Renal cortical epithelial cell (primary cell): ENCODE data around the gene PCNA. TPM values are rescaled to one million over a fixed set of nuclear protein-coding genes. Genes with fewer than 3 reads are reported as not detected.
A peak's percentile ranks its signal among the peaks of the same experiment; 100 is the strongest.

ENCODE experiments used
- DNase-seq: peaks from one replicate; pipeline ENCODE4 v3.0.0-alpha.2; 2011; ENCODE audit warnings: low read depth
- total RNA-seq: library from RNA; depleted of rRNA; stranded (reverse); fragments of >200 nt; gene quantifications from 2 replicates; pipeline ENCODE4 v1.2.3, GENCODE V29; 2014

Gene PCNA
- total RNA-seq, result 126 and 172 TPM in 2 replicates

DNA sequence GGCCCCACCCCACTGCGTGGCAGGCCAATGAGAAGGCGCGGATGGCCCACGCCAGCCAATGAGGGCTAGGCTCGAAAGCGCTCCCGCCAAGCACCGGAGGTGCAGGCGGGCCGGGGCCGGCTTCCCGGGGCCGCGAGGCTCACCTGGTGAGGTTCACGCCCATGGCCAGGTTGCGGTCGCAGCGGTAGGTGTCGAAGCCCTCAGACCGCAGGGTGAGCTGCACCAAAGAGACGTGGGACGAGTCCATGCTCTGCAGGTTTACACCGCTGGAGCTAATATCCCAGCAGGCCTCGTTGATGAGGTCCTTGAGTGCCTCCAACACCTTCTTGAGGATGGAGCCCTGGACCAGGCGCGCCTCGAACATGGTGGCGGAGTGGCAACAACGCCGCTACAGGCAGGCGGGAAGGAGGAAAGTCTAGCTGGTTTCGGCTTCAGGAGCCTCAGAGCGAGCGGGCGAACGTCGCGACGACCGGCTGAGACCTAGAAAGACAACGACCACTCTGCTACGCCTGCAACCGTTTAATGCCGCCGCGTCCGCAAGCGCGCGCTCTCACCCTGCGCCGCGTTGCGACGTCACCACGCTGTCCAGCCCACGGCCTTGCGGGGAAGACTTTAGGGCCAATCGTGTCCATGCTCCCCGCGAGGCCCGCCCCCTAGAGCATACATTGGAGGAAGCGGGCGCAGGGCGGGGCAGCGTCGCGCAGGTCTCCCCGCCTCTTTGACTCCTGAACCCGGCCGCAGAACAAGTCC lies at the start of gene PCNA:
PCNA (minus strand) TSS at position 524 of the 750 bp plus-strand sequence; CDS start at position 364, 160 bp downstream.
- DNase-seq, result peak; percentile 88

DNA sequence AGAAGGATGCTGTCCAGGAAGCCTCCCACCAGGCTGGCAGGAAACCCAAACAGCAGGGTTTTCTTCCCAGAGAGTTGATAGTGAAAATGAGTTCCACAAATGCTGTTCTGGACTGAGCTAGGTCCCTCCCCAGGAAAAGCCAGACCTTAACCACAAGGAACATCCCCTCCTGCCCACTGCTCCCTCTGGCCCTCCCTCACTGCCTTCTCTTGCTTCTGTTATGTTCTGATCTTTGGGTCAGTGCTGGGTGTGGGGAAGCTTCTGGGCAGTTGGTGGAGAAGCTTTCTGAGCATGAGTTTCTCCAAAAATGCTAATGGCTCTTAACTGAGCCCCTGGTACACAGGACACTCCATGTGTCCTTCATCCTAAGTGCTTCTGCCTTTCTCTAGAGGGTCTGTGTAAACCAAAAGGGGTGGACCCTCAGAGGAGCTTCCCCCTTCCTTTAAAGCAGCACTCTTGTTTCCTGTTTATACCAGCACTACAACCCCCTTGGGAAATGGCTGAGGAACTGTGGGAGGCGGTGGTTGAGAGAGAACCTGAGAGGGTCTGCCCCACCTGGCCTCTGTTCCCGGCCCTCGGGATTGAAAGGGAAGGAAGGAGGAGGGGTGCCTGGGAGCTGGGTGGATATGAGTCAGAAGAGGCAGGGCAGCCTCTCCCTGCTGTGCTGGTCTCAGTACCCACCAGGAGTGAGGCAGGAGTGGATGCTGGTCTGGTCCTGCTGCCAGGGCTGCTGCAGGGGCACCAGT lies 49.1 kb upstream of the PCNA start:
- peak; percentile 37 for DNase-seq

DNA sequence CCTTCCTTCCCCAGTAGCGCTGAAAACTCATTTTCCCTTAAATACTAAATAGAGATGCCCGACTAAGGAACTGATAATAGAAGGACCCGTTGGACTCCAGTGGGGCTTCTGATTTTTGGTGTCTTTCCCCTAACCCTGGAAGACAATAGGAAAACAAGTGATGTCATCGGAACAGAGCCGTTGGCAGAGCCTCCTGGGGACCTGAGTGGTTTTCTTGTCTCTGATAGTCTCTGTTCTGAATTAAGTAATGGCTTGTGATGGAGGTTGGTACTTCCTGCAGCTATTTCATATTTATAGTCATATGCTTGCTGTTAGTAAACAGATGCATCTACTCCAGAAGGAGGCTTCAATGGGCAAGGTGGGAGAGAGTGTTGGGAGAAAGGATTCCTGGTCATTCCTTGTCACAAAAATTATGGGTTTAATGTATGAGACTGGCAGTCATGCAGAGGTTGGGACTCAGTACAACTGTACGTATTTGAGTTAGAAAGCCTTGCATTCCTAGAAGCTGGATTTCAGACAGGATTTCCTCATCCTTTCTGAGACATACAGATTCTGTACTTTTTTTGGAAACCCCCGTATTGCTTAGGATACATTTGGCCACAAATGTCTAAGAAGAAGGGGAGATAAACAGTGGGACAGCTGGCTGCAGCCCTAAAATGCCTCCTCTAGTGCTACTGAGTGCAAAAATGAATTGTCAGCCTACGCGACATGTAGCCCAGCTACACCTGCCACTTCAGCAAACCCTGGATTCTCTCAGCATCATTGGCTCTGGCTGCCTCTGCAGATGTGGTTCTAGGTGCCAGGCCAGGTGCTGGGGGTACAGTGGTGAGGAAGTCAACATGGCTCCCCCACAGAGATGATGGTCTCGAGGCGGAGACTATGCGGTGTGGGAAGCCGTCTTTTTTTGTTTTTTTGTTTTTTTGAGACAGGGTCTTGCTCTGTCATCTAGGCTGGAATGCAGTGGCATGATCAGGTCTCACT lies 45.2 kb upstream of the PCNA start:
- DNase-seq, result no peak

DNA sequence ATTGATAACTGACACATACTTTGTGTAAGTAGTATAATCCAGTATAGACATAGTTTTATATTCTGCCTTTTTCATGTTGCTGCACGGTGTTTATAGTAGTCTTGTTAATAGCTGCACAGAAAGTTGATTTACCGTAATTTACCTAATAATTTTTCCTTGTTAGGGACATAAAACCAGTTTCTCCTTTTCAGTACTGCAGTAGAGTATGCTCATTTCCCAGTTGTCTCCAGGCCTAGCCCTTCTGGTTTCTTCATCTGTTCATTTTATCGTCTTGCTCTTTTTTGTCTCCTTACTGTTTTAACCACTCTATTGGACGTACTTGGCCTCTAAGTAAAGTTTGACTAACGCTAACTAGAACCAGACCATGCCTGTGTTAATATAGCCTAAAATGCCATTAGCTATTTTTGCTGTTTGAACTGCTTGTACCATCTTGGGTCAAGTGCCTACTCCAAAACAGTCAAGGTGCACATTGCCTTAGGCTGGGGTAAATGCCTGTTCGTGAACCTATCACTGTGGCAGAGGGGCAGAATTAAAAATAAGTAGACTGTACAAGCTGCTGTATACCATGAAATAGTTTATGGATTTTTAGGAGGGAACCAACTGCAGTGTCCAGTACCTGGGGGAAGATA lies 41.9 kb upstream of the PCNA start:
- no peak for DNase-seq

DNA sequence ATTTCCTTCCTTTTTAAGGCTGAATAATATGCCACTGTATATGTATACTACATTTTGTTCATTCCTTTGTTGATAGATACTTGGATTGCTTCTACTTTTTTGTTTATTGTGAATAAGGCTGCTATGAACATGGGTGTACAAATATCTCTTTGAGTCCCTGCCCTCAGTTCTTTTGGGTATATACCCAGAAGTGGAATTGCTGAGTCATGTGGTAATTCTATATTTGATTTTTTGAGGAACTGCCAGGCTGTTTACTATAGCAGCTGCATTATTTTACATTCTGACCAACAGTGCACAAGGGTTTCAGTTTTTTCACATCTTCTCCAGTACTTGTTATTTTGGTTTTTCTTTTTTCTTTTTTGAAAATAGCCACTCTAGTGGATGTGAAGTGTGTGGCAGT lies 41.1 kb upstream of the PCNA start:
- DNase-seq, result no peak

DNA sequence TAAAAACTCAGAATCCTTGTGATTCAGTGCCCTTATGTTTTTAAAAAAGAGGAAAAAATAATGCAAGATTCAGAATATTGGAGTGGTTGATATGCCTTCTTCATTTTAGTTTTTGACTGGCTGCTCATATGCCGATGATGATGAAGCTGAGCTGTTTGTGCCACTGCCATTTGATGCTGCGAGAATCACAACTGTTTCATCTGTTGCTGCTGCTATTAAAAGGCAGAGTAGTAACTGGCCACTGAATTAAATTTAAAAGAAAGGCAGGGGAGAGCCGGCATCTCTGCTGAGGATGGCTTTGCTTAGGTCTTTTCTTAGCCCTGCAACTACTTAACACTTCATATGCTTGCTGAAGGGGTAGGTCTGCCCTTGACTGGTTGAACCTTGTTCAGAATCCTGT lies 40.2 kb upstream of the PCNA start:
- no peak for DNase-seq

DNA sequence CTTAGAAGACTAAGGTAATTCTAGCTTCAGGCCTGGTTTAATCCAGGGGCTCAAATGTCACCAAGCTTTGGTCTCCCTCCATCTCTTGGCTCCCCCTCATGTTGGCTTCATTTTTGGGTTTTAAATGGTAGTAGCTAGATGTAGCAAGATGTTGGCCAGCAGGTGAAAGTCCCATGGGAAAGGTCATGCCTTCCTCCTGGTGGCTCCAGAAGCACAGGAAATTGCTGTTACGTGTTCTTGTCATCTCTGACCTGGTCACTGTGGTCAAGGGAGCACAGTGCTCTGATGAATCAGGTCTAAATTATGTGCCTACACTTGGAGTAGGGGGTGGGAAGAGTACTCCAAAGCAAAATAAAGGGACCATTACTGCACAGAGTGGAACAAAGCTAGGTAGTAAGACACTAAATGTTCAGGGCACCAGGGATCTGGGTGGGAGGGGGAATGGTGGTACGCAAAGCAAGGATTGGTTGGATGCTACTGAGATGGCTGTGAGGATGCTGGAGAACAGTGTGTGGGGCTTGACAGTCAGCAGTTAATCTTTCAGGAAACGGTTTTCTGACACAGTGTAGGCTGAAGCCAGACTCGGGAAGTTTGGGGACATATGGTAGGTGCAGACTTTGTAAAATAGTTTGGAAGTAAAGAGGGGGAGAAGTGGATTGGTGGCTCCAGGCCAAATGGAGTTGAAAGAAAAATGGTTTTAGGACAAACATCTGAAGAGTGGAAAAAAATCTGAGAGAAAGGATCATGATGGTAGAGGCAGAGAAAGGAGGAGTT lies 37.1 kb upstream of the PCNA start:
- peak; percentile 80 for DNase-seq

DNA sequence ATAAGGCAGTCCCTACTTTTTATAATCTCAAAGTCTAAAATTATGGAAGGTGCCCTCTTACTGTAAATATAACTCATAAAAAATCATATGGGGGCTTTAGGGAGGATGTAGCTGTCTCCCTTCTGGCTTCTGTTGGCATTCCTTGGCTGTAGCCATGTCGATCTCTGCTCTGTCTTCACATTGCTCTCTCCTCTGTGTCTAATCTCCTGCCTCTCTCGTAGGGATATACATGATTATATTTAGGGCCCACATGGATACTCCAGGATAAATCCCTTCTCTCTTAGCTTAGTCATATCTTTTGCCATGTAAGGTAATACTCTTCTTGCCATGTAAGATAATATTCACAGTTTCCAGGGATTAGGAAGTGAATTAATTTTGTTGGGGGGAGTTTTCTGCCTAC lies 35.6 kb upstream of the PCNA start:
- DNase-seq, result no peak

DNA sequence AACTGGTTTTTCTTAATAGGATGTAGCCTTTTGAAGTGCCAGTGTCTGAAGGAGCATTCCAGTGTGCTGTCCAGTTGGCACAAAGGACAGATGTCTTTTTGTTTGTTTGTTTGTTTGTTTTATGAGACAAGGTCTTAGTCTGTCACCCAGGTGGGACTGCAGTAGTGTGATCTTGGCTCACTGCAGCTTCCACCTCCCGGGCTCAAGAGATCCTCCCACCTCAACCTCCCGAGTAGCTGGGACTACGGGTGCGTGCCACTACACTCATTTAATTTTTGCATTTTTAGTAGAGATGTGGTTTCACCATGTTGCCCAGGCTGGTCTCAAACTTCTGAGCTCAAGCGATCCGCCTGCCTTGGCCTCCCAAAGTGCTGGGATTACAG lies 34.8 kb upstream of the PCNA start:
- no peak for DNase-seq

DNA sequence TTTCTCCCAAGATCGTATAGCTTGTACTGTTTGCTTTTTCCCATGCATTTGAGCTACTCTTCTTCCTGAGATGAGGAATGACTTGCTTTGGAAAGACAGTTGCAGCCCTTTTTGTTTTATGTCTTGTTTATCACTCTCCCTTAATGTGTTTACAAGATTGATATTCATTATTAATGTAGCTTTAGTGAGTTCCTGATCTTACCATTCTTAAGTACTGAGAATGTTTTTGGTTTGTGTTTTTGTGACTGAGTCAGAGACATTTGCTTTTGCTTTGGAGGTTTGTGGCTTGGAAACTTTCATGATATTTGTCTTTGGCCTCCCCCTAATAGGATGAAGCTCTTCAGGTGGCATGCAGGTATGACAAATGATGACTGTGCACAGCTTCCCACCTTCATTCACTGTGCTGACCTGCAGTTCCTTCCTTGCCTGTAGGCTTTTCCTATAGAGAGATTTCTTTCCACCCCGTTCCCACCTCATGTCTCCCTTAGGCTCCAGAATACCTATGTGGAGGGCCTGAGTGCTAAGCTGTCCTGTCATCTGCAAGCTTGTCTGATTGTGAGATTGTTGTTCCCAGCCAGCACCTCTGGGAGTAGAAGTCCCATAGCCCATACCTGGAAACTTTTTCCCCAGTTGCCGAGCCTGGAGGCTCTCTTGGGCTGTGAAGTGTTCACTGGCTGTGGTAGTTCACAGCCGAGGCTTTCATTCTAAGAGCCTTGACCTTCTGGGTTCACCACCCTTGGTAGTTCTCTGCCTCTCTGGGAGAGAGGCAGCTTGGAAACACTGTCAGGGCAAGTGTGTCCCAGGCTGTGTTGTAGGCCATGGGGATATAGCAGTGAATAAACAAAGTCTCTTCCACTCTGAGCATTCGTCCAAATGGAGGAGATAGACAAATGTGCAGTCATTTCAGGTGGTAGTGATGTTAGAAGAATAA lies 34.1 kb upstream of the PCNA start:
- peak; percentile 57 for DNase-seq

DNA sequence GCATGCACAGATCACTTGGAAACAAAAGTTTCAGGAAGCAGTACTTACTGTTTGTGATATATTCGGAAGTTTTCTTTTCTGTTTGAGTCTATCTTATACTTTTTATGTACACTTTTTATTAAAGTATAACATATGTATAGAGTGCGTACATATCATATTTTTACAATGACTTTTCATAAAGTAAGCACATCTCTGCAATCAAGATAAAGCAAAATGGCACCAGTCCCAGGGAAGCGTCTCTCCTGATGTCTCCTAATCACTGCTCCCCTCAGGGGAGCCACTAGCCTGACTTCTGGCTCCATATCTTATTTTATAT lies 33.4 kb upstream of the PCNA start:
- DNase-seq, result no peak

DNA sequence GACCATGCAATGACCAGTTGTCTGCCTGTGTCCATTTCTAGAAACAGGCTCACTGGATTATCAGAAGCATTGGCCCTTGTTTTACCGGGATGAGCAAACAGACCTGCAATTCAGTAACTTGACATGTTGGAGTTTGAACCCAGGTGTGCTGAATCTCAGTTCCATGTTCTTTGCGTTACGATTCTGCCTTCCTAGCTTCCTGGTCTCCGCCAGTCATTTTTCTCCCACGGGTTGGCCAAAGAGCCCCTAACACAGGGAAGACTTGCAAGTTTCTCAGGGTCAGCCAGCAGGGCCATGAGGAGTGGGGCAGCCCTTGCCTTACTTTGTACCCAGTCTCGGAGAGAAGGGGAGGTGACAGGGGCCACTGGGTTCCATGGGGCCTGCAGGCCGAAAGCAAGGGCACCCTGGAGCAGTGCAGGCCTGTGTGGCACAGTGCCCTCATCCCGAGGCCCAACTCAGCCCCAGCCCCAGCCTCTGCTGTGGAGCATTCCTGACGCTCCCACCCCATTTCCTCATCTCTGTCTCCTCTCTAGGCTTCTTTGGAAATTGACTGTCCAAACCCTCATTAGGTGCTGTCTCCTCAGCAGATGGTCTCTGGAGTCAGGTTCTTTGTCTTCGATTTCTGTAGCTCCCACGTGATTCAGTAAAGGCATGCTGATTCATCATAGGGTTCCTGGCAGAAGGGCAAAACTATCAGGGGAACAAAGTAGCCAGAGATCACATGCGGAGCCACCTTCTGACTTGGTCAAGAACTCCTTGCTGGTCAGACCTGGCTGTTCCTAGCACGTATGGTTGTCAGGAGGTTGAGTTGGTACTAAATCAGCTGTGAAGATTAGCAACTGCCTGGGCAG lies 30.7 kb upstream of the PCNA start:
- peak; percentile 79 for DNase-seq

DNA sequence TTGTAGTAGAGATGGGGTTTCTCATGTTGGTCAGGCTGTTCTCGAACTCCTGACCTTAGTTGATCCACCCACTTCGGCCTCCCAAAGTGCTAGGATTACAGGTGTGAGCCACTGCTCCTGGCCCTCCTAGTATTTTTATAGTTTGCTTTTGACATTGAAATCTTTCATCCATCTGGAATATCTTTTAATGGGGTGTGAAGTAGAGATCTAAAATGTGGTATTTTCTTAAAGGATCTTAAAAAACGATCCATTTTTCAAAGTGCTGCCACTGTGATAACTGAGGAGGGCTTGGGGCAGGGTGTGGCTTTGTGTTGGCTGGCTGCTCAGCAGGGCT lies 30.1 kb upstream of the PCNA start:
- DNase-seq, result no peak

DNA sequence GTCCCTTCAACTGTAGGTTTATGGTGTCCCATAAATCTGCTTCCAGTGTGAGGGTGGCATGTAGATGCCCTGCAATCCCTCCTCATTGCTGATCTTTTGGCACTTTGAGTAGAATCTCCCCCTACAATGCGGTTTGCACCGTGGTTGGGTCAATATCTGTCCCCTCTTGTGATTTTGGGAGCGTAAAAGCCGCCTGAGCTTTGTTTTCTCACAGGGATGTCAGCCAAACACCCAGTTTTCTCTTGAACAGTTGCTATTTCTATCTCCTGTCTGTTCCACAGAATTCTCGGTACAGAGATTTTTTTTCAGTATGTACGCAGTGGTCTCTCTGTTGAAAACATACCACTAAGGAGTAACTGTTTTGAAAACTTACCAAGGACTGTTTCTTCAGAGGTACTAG lies 28.8 kb upstream of the PCNA start:
- no peak for DNase-seq

DNA sequence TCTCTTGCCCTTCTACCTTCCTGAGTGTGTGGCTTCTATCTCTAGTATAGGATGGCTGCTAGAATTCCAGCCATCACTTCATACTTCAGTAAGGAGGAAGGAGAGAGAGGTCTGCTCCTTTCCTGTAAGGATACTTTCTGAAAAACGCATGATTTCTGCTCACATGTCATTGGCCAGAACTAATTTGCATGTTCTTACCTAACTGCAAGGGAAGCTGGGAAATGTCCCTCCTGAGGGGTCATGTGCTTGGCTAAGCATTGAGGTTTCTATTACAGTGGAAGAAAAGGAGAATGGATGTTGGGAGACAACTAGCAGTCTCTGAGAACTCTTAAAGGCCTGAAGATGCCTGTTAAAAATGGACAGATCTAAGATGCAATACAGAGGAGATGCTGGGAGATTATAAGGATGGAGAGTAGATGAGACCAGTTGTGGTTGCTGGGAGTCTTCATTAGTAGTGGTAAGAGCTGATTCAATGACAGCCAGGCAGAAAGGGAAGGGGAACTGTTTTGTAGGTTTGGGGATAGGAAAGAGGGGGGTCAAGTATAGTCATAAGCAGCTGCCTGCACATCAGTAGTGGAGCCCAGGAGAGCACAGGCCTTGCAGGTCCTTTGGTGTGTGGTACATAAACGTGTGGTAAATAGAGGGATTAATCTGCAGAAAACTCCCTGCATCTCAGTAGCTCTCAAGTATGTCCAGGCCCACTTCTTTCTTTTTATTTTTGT lies 27.3 kb upstream of the PCNA start:
- DNase-seq, result no peak

DNA sequence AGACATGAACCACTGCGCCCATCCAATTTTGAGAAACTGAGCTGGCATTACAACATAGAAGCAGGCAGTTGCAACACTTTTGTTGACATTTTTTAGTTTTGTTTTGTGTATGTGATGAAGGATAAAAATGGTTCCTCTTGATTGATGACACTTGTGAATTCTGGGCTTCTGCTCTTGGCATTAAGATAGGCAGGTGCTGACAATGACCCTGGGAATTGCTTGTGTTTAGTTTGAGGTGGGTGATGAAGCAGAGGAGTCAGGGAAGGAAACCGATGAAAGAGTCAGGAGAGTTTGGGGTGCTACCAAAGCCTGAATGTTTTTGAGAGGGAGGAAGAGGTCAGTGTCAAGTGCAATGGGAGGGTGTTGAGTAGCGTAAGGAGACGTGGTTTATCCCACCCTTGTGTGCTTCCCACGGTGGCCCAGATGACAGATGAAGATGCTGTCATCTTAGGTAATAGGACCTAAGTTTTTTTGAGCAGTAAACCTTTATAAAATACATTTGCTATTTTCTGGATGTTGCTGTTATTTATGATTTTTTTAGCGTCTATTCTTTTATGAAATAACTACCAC lies 26.4 kb upstream of the PCNA start:
- no peak for DNase-seq

DNA sequence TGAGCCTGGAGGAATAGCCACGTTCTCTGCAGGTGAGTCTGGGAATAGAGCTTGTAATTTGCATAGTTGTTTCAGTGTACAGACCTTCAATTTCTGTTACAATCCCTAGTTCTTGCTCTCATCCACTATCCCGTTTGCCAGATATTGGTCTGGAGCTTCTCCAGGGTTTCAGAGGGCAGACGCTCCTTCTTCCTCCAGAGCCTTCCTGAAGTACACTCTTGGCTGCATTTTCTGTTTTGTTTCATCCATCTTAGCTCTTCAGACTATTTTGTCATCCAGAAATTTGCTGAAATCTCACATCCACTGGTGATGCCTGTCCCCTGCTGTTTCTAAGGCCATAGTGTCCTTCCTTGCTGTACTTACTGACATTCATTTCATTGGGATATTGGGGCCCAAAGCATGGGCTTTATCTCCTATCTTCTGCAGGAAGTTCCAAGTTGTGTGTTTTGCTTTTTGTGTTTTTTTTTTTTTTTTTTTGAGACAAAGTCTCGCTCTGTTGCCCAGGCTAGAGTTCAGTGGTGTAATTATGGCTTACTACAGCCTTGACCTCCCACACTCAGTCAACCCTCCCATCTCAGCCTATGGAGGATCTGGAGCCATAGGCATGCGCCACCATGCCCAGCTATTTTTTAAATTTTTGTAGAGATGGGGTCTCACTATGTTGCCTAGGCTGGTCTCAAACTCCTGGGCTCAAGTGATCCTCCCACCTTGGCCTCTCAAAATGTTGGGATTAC lies 25.8 kb upstream of the PCNA start:
- no peak for DNase-seq
